ENCODE data around the gene RNF224.
"Not testable (repeated sequence)": the region's sequence is repeated elsewhere in the genome, so short reads cannot be mapped to it uniquely, and the experiment has no call there.

Gene RNF224

GRCh38 chr9:137241490-137242268 is 14.4 kb downstream of the RNF224 start:
- no peak for DNase-seq

GRCh38 chr9:137242269-137243203 is 15.2 kb downstream of the RNF224 start:
- DNase-seq, result no peak

- not testable (repeated sequence) for DNase-seq
These were observed 15.9 kb downstream of the RNF224 start for GRCh38 chr9:137243266-137243625.

GRCh38 chr9:137243626-137244485 is 16.6 kb downstream of the RNF224 start:
- no peak for DNase-seq

- DNase-seq, result no peak
These were observed 17.5 kb downstream of the RNF224 start for GRCh38 chr9:137244486-137245449.

- DNase-seq, result no peak
These were observed 18.4 kb downstream of the RNF224 start for GRCh38 chr9:137245450-137246421.

GRCh38 chr9:137247135-137247915 is 20.0 kb downstream of the RNF224 start:
- DNase-seq, result no peak

- no peak for DNase-seq
These were observed 20.5 kb downstream of the RNF224 start for GRCh38 chr9:137247916-137248175.

- no peak for DNase-seq
These were observed 23.3 kb downstream of the RNF224 start for GRCh38 chr9:137250329-137251193.

GRCh38 chr9:137251194-137251461 is 23.8 kb downstream of the RNF224 start, which contains the start of gene STPG3:
STPG3 (plus strand) TSS chr9:137251286; CDS start chr9:137251287, 1 bp downstream.
- no peak for DNase-seq

- no peak for DNase-seq
These were observed 24.4 kb downstream of the RNF224 start for GRCh38 chr9:137251490-137252268.

- DNase-seq, result no peak
These were observed 25.5 kb downstream of the RNF224 start for GRCh38 chr9:137252555-137253506.

- DNase-seq, result no peak
These were observed 26.7 kb downstream of the RNF224 start for GRCh38 chr9:137253717-137254623.

- DNase-seq, result peak in 1 of 2 experiments; percentile 31
These were observed 27.5 kb downstream of the RNF224 start, which contains the start of gene NELFB for GRCh38 chr9:137254624-137255447. NELFB (plus strand) TSS chr9:137255327.

Data from cerebellar nuclear complex (tissue), 1 donor.